ENCODE data around the gene ST6GALNAC6.

- TF ChIP-seq CTCF (IDR thresholded peaks at IDR 0.05) (no peak), POLR2A (IDR thresholded peaks at IDR 0.05) (no peak)
These were observed 30.2 kb upstream of the ST6GALNAC6 start for GRCh38 chr9:127929625-127929979.
